HG02588 (cell line): ENCODE results near the gene PDIA4.
"Not testable (repeated sequence)": the region's sequence is repeated elsewhere in the genome, so short reads cannot be mapped to it uniquely, and the experiment has no call there.

Source experiments
- ATAC-seq: cut with Tn5 transposase; IDR thresholded peaks from one replicate; pipeline ENCODE4 v1.9.1; 2021; ENCODE audit warnings: mild to moderate bottlenecking, moderate library complexity; ENCODE audit not compliant: unreplicated experiment

The PDIA4 gene

DNA sequence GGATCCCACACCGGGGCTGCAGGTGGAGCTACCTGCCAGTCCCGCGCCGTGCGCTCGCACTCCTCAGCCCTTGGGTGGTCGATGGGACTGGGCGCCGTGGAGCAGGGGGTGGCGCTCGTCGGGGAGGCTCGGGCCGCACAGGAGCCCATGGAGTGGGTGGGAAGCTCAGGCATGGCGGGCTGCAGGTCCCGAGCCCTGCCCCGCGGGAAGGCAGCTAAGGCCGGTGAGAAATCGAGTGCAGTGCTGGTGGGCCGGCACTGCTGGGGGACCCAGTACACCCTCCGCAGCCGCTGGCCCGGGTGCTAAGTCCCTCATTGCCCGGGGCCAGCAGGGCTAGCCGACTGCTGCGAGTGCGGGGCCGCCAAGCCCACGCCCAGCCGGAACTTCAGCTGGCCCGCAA lies 10.3 kb upstream of the PDIA4 start:
- ATAC-seq: not testable (repeated sequence)

DNA sequence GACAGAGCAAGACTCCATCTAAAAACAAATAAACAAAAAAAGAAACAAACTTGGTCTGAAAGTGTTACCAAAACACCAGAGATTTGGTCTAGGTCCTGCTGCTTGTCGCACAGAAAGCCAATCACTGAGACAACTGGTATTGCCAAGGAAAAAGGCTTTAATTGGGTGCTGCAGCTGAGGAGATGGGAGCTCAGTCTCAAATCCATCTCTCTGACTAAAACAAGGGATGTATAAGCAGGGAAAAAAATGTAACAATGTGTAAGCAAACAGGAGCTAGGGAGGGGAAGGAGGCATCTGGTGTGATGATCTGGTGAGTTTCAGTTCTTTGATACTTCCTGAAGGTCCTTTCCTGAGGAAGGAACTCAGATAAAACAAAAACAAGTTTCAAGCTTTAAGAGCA lies 8.4 kb upstream of the PDIA4 start:
- ATAC-seq: no peak

GRCh38 chr7:149031353-149031910 lies 3.1 kb upstream of the PDIA4 start:
- ATAC-seq: no peak

- ATAC-seq: not testable (repeated sequence)
Measured at GRCh38 chr7:149030439-149030838, 2.1 kb upstream of the PDIA4 start.

DNA sequence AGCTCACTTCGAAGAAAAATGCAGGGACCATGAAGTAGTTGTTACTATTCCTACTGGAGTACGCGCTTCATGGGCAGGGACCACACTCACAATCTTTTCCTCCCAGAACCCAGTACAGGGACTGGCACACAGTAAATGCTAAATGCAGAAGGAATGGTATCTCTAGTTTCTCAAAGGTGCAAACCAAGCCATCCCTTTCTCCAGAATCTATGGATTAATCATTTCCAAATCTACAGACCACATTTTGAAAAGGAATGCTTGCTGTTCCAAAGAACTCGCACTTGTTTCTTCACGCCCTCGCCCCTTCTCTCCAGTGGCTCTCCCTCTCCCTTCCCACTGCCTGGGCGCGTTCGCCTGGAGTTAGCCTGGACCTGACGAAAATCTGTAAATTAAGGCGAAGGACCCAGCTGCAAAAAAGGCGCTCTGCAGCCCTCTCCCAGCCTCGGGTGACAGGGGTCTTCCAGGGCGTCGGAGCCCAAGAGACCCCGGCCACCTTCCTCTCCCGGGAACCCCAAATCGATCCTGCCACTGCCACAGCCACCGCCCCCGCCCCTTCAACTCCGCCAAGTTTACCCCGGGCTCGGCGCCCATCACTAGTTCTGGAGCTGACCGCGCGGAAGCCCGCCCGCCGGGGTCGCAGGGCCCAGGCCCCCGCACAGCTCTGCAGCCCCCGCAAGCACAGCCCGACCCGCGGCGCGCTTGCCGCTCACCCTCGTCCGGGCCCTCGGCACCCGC lies 527 bp downstream of the PDIA4 start:
- no peak for ATAC-seq

DNA sequence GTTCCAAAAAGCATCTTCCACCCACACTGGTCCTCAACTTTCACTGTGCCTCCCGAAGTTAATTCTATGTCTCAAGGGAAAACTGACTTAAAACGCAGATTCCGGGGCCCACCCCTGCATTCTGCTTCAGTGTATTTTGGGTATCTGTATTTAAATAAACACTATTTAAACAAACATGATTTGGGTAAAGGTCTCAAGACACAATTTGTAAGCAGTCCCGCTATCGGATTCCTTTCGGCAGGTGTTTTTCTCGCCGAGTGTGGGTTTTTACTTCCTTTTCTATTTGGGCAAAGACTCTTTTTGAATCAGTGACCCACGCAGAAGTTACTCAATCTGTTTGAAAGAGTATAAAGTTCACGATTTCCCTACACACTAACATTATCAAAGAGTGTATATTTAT lies 1.2 kb downstream of the PDIA4 start:
- no peak for ATAC-seq

- no peak for ATAC-seq
Measured at GRCh38 chr7:149023662-149024061, 4.6 kb downstream of the PDIA4 start.

GRCh38 chr7:149022756-149023360 lies 5.4 kb downstream of the PDIA4 start:
- ATAC-seq: no peak

DNA sequence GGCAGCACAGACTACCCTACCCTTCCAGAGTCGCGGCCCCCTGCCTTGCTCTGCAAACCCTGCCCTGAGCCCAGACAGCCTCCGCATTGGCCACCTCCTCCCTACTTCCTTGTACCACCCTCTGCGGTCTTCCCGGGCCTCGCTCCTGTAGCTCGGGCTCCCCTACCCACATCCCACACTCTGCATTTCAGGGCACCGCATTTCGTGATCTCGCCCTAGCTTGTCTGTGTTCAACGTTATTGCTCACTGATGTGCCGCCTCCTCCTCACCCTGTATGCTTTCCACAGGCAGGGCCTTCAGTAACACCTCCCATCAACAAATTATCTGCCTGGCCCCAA lies 6.6 kb downstream of the PDIA4 start:
- ATAC-seq: peak; percentile 38

DNA sequence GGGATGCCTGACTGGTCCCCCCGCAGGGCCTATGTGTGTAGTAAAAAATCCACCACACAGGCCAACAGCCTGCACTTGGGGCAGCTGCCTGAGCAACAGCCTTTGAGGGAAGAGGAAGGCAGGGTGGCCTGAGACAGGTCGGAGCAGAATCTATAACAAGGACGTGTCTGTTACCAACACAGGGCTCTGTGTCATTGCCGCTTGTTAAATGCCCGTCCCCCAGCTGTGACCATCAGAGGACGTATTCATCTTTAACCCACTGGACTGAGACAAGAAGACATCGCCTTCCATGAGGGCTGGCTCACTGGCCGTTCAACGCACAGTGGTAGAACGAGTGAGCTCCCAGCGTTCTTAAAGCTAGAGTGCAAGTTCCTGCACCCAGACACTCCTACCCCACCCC lies 7.8 kb downstream of the PDIA4 start:
- ATAC-seq: no peak

DNA sequence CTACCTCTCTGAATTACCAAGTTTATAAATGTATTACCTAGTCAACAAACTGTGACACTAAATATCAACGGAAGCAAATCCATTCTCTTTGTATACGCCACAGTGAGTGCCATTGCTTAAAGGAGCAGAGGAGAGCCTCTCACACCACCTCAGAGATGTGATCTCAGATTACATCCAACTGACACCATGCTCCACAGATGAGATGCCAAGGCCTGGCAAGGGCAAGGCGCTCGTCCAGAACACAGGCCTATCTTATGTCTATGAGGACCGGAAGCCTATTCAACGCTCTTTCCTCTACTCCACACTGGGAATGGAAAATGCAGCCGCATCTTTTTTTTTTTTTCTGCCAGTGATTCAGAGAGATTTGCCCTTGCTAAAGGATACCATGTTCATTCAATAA lies 11.4 kb downstream of the PDIA4 start:
- ATAC-seq: no peak

- ATAC-seq: no peak
Measured at GRCh38 chr7:149014309-149014708, 14.0 kb downstream of the PDIA4 start.

DNA sequence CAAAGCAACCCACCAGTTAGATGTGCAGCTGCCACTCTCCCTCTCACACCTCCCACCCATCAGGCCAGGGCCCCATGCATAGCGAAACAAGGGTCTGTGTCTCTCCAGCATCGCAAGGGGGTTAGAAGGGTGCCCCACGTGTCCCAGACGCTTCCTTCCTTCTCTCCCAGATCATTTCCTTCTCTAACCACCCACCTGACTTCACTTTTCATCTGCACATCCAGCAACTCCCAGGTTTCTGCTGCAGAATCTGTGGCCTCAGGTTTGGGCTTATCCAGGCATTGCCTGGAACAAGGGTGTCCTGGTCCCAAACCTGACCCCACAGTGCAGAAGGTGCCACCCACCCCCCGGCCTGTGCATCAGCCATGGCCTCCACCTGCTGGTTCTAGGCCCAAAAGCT lies 14.4 kb downstream of the PDIA4 start:
- ATAC-seq: no peak

GRCh38 chr7:149012730-149013129 lies 15.6 kb downstream of the PDIA4 start:
- ATAC-seq: not testable (repeated sequence)

DNA sequence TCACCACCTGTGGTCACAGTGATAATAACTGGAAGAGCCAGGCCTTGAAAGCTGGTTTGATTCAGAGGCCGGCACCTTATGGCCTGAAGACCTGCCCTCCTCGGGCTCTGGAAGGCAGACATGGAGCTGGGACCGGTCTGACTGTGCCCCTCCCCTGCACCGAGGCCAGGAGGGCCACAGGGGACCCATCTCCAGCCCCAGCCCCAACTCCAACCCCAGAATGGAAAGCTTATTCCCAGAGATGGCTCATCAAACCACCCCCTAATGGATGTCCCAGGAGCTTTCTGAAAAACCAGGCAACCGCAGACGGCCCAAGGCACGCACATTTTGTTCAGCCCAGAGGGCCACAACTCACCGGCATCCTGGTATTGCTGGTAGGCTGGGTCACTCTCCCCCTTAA lies 16.8 kb downstream of the PDIA4 start:
- ATAC-seq: no peak

- ATAC-seq: no peak
Measured at GRCh38 chr7:149010451-149010850, 17.9 kb downstream of the PDIA4 start.

DNA sequence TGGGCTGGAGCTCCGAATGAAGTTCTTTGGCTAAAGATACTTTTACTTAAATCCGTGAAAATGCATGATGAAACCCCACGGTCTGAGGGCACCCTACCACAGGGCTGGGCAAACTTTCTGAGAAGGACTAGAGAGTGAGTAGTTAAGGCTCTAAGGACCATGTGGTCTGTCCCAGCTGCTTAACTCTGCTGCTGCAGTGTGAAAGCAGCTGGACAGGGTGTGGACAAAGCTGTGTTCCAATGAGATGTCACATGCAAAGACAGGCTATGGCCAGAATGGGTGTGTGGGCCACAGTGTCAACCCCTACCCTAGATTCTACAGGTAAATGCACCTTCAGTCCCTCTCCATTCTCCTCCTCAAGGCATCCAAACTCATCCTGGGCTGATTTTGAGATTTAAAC lies 18.8 kb downstream of the PDIA4 start:
- ATAC-seq: no peak

DNA sequence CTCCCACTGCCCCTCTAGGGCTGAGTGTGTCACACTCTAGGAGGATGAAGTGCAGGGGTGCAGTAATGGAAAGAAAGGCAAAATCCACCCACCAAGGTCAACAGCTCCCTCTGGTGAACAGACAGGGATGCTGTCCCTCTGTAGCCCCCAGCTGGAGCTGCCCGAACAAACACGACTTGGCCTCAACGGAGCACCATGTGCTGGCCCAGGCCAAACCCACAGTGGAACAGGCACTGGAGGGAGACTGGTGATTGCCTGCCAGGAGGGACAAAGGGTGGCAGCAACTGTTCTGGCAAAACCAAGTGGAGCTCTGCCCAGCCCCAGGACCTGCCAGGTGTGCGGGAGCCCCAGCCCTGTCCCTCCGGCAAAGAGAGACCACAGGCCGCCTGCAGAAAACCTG lies 20.7 kb downstream of the PDIA4 start:
- no peak for ATAC-seq

- ATAC-seq: no peak
Measured at GRCh38 chr7:149007146-149007545, 21.2 kb downstream of the PDIA4 start.

- no peak for ATAC-seq
Measured at GRCh38 chr7:149006345-149006725, 22.0 kb downstream of the PDIA4 start.

GRCh38 chr7:149005427-149006344 lies 22.6 kb downstream of the PDIA4 start:
- no peak for ATAC-seq
